NCI-H748 (cell line): Measurements from ENCODE around the gene LMBR1L.

Experiments
- DNase-seq: peaks from one replicate; lab custom pipeline; 2025; ENCODE audit not compliant: unreplicated experiment; lab: John Stamatoyannopoulos, UW

LMBR1L gene

DNA sequence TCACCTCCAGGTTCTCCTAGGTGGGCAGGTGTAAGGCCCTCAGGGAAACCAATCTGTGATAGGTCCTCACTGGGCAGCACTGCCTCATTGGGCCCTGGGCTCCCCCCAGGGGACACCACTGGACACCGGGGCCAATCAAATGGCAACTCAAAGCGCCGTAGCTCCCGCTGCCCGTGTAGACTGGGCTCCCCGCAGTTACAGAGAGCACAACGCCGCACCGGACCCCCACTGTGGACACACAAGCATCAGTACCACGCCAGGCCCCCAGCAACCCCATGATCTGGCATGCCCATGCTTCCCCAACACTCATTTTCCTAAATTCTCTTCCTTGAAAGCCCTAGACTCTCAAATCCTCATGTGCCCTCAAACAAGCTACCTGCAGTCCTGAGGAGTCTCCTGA lies 56.1 kb downstream of the LMBR1L start:
- no peak for DNase-seq

DNA sequence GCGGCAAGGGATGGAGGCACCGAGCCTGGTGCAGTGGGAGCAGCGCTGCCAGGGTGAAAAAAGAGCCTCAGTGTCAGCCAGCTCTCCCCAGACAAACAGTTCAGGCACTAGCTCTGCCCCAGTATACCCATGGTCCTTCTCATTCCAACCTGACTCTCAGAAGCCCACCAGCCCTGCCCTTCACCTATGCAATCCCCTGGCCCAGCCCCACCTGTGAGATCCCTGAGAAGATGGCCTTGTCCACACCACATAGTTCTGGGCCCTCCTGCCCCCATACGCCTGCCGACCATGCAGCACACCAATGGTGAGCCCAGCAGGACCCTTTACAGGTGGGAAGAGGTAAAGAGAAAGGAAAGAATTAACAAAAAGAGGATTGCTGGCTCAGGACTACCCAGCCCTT lies 56.6 kb downstream of the LMBR1L start:
- no peak for DNase-seq

- DNase-seq, result no peak
Observed at GRCh38 chr12:49052451-49053208, 58.0 kb downstream of the LMBR1L start.

- no peak for DNase-seq
Observed at GRCh38 chr12:49051777-49052438, 58.7 kb downstream of the LMBR1L start.

DNA sequence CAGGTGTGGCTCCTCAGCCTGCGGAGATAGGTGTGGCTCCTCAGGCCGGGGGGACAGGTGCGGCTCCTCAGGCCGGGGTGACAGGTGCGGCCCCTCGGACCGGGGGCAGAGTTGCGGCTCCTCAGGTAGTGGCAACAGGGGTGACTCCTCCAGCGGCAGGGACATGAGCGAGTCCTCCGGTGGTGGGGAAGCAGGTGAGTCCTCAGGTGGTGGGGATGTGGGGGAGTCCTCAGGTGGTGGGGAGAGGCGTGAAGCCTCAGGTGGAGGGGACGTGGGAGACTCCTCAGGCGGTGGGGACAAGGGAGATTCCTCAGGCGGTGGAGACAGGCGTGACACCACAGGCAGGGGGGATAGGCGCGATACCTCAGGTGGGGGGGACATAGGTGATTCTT lies 59.3 kb downstream of the LMBR1L start:
- DNase-seq, result no peak

DNA sequence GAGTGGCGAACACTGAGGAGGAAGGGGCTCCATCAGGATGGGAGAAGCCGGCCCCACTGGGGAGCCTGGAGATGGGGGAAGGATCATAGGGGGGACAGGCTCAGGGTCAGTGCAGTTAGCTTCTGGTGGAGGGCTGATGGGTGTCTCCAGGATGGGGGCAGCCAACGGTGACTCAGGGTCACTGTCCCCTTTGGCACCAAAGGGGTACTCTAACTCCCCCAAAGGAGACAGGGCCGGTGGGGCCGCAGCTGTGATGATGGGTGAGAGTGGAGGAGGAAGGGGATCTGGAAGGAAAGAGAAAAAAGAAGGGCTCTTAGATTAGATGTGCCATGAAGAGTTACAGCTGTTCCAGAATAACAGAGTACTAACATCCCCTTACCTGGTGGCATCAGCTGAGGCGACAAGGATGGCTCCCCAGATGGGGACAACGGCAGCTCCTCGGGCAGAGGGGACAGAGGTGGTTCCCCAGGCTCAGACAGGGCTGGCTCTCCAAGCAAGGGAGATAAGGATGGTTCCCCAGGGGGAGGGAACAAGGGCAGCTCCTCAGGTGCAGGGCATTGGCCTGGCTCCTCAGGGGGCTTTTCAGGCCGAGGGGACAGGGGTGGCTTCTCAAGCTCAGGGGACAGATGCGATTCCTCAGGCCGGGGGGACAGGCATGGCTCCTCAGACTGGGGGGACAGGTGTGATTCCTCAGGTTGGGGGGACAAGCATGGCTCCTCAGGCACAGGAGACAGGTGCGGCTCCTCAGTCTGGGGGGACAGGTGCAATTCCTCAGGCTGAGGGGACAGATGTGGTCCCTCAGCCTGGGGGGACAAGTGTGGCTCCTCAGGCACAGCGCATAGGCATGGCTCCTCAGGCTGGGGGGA lies 59.9 kb downstream of the LMBR1L start:
- no peak for DNase-seq

- no peak for DNase-seq
Observed at GRCh38 chr12:49049566-49050224, 61.0 kb downstream of the LMBR1L start.

DNA sequence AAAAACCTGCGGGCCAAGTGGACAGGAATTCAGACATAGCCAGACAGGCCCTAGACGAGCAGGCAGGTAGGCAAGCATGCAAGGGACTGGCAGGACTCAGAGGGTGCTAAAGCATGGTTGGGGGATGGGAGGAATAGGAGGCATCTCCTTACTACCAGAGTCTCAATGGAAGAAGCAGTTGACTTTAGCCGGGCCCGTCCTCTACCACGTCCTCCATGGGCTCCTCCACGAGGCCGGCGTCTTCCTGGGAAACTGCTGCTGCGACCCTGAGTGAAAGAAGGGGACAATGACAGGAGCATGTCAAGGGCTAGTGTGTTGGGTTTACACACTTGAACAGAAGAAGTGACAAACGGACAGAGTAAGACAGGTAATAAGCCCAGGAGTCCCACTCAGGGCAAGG lies 61.7 kb downstream of the LMBR1L start:
- DNase-seq, result no peak
